ENCODE measurements around the gene PTPRT.

PTPRT gene

DNA sequence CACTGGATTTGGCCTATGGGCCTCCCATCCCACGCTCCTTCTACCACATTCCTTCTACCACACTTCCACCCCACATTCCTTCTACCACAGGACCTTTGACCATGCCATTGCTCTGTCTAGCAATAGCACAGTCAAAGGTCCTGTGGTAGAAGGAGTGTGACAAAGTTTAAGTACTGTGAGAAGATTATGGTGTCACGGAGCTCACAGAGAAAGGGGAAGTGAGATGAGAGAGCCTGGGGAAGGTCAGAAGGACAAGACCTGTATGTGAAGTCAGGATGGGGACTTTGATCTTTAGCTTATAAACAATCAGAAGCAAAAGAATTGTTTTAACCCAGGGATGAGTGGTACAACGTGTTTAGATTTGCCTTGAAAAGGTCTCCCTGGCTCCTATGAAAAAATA lies 1003.4 kb downstream of the PTPRT start:
- intact Hi-C loops (cut with DNase I), result no loop called here
- no peak for DNase-seq

DNA sequence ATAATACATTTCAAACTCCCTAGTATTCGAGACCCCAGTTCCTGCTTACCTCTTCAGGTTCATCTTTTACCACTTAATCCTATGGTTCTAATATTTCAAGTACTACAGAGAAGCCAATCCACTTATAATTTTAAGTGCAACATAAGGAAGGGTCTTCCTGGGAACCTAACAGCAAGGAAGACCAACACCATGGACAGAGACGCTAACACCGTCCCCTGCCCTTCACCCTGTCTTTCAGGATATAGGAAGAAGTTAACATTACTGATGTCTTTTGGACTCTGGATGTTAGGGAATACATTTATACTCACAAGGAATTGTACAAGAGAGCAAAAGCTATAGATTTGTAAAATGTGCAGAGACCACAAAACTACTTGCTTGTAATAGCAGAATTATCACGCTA lies 1006.6 kb downstream of the PTPRT start:
- DNase-seq, result no peak
- intact Hi-C loops (cut with DNase I), result no loop called here

DNA sequence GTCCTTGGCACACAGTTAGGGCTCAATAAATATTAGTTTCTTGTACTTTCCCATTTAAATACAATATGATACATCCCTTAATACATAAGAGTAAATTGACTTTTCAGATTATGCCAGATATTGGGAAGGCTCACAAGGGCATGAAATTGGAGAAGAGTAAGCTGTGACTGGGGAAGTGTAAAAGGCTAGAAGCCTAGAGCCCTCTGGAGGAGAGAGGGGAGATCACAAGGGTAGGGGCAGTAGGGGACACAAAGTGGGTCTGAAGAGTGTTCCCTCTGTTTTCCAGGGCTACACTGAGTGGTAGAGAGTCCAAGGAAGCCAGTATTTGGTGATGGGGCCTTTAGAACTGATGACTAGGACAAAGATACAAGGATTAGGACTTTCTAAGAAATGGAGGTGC lies 1008.6 kb downstream of the PTPRT start:
- intact Hi-C loops (cut with DNase I), result no loop called here
- DNase-seq, result no peak

DNA sequence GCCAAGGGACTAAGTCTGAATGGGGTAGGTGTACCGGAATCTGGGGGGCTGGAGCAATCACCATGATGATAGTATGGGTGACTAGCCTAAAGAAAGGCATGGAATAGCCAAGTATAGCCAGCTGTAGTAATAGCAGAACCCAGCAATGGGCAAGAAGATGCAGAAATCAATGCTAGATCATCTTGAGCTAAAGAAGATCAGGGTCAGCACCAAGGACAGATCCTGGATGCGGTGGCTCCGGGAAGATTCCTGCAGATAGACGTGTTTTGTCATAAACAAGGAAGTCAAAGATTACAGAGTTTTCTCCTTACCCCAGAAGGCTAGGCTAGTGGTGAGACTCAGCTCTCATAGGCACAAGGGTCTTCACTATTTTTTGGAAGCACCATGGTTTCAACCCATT lies 1009.9 kb downstream of the PTPRT start:
- DNase-seq, result no peak
- intact Hi-C loops (cut with DNase I), result no loop called here

DNA sequence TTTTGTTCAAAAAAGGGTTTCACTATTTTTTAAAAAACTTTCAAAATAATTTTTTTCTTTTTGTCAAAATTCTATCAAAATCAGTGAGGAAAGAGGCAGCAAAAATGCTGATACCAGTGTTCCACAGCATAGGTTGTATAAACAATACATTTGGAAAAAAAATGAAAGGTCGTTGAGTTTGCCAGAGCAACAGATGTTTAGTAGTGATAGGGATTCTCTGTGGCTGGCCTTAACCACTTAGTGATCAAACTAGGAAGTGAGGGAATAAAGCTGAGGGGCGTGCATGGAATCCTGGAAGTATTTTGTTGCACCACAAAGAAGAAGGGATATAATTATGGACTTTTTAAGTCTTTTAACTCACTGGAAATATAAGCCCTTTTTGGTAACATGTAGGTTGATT lies 1016.3 kb downstream of the PTPRT start:
- intact Hi-C loops (cut with DNase I), result no loop called here
- no peak for DNase-seq

DNA sequence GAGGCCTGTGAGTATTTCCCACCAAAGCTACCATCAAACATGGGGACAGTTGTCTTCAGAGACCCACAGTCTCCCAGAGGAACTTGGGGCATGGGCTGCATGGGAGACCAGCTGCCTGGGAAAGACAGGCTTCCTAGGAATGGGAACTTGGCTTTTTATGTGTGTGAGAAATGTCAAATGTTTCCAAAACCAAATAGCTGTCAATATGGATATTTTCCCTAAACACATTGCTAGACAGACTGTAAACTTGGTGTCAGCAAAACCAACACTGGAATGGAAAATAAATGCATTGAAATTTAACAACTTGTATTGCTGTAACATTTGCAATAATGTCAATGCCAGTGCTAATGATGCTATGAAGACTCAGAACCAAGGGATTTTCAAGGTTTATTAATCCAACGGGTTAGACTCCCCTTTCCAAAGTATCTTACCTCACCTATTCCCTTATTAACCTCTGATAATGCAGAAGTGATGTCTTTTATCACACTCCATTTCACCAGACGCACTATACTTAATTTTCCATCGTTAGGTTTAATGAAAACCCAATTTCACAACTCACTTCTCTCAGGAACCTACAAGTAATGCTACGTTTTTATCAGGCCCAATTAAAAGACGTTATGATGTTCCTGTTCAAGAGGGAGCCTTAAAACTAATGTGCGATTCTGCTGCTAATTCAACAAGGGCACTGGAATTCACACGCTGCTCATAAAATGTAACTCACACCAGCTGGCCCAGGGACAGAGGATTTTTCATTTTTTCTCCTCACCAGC lies 1025.4 kb downstream of the PTPRT start:
- DNase-seq, result no peak
- intact Hi-C loops (cut with DNase I), result no loop called here

DNA sequence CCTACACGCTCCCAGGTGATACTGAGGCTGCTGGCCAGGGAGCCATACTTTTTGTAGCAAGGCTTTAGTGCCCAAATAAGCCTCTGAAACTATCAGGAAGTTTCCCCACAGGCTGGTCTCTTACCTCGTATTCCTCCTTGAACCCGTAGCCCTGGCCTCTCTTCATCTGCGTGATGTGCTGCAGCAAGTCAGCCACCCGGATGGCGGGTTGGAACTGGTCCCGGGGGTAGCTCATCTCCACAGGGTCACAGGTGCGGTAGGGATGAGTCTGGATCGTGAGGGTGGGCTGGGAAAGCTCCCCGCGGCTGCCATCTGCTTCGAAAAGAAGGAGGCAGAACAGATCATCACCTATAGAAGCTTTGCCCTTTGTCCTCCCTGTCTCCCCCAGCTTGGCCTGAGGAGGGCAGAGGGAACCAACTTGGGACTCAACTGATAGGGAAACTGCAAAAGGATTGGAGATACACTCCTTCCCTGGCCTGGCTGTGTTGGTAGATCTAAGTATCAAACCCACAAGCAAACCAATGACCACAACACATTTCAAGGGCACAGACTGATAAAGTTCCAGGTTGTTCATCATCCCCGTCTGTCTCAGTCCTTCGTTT lies 1028.4 kb downstream of the PTPRT start:
- DNase-seq, result no peak
- intact Hi-C loops (cut with DNase I), result no loop called here

DNA sequence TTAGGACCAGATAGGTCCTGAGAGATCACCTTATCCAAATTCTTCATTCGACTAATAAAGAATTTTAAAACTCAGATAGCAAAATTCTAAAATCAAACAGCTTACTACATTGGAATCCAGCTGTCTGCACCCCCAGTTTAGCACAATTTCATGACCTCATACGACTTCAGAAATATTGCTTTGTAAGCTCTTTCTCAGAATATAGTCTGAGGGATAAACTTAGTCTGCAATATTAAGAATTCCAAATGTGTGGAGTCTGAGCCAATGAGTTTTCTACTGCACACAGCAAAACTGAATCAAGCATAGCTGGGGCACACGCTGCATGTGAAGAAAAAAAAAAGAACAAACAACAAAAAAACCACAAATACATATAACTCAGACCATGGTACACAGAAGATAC lies 1029.9 kb downstream of the PTPRT start:
- intact Hi-C loops (cut with DNase I), result no loop called here
- DNase-seq, result no peak

DNA sequence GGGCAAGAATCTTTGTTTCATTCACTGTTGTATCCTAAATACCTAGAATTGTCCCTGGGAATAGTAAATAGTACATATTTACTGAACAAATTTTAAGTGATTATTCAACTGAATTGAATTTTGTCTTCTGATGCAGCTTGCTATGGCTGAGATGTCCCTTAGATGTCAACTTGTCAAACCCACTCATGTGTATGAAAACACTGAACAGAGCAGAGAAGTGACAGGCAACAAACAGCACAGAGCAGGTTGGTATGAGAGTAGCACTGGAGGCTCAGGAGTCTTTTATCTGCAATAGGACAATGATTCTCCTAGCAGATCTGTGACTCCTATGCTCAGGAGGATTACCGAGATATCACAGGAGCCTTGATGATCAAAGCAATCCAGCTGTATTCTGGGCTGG lies 1031.4 kb downstream of the PTPRT start:
- intact Hi-C loops (cut with DNase I), result no loop called here

DNA sequence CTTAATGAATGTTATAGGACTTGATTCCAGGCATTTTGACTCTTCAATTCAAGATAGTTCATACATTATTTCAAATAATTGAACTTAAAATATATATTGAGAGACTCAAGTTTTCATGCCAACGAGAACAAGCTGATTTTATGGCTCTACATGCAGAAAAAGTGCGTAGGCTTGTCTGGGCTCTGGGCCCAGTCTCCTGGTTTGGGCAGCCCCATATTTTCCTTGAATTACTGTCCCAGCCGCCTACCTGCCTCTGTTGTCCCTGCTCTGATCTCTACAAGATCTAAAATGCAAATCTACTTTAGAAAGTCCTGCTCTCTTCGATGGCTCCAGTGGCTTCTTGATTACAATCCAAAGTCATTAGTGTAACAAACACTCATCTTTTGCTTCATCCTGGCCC lies 1034.1 kb downstream of the PTPRT start:
- DNase-seq, result no peak
- intact Hi-C loops (cut with DNase I), result no loop called here

More for the DNA sequence above, 1031.4 kb downstream of the PTPRT start:
- no peak for DNase-seq

DNA sequence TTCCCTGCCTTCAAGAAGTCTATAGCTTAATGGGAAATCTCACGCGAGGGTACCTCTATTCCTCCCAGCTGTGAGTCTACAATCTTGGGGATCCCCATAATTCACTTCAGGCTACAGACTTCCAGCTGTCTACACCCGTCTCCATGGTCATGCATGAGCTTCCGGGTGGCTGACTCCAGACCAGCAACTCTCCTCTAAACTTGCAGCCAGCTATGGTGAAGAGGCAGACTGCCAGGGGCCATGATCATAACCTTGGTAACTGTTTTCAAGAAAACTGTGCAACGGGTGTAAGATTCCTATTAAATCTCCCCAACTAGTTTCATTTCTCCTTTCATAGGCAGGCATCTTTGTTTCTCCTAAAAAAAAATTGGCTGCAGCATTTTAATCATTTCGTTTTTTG lies 1037.1 kb downstream of the PTPRT start:
- intact Hi-C loops (cut with DNase I), result no loop called here
- DNase-seq, result peak in 14 of 42 donors; percentile 11 to 51 (median 22)

DNA sequence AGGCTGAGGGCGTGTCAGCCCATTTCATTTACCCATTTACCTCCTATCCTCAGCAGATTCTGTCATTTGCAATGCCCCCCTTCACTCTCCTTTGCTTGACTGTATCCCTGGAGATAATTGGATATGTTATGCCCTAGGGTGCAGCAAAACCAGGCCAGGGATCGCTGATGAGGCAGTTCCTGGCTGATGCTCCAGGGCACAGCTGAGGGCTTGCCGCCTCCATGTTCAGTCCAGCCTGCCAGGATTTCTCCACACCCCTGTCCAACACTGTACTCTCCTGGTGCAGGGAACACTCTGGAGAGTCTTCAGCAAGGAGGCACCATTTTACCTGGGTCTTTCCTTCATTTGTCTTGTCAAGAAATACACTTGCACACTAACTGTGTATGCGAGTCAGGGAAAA lies 1039.5 kb downstream of the PTPRT start:
- intact Hi-C loops (cut with DNase I), result no loop called here
- DNase-seq, result no peak

DNA sequence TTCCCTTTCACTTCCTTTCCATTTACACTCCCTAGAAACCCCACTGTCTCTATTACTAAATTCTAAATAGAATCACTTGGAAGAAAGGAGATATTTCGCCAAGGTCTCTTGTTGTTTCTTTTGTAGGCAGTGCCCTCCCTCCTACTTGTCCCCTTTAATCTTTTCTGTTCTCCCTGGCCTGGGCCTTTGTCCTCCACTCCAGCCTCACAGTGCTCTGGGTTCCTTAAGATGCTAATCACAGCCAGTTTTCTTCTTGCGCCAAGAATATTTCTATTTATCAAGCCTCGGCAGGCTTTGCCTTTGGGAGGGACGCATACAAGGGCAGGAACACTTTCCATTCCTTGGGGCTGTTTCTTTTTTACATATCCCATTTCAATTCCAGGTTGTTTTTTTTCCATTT lies 1051.0 kb downstream of the PTPRT start:
- intact Hi-C loops (cut with DNase I), result no loop called here
- DNase-seq, result peak in 15 of 42 donors; percentile 11 to 62 (median 27)

DNA sequence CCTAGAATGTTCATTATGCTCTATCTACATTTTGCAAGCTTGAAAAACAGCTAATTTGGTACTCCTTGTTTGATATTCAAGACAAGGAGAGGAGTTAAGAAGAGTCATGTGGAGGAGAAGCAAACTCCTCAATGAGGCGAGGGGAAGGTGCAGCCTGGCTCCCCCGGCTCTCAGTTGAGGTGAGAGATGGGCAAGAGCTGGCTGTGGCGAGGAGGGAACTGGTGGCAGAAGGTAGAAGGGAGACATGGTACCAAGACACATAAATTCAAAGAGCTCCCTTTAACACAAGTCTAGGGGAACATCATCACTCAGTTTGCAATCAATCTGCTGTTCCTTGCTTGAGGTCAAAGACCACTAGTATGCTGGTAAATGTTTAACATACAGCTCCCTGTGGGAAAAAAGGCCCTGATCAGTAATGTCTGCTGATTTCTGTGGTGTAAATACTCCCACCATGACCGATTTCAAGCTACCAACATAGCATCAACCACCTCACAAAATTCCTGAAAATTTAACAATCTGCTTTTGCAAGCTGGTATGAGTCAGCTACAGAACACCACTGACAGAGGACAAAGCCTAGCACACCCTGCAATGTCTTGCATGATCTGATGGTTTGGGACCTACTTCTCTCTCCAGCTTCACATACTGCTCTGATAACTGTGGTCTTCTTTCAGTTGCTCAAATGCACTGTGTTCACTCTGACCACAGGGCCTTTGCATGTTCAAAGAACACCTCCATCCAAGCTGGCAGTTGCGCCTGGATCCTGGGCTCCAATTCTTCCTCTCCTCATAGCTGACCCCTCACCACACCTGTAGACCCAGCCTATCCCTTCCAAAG lies 1055.2 kb downstream of the PTPRT start:
- DNase-seq, result no peak
- intact Hi-C loops (cut with DNase I), result no loop called here

DNA sequence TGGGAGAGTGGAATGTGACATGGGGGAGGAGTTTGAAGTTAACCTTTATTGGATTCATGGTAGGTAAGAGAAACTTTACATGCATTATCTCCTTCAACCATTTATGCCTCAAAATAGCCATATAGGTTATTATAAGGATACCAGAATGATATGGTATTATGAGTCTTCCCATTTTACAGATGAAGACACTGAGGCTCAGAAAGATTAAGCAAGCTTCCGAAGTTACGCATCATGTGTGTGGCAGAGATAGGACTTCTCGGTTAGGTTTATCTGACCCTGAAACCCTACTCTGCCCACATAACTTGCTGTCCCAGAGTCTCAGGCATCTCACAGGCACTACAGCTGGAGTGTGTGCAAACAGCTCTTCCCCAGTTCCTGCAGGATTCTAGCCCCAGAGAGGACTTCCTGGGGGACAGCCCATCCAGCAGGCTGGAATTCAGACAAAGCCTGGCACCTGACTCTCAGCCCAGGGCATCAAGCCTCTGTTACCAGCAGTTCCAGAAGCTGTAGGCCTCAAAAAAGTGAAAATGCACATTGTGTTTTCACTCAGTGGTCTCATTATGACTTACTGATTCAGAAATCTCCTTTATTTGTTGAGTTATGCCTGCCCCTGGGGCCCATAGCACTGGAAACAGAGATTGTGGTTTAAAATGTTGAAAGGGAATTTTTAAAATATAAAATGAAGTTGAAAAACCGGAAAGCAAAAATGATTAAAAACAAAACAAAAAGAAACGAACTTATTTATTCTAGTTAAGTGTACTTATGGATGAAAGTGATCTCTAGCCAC lies 1058.7 kb downstream of the PTPRT start:
- DNase-seq, result no peak
- intact Hi-C loops (cut with DNase I), result no loop called here

DNA sequence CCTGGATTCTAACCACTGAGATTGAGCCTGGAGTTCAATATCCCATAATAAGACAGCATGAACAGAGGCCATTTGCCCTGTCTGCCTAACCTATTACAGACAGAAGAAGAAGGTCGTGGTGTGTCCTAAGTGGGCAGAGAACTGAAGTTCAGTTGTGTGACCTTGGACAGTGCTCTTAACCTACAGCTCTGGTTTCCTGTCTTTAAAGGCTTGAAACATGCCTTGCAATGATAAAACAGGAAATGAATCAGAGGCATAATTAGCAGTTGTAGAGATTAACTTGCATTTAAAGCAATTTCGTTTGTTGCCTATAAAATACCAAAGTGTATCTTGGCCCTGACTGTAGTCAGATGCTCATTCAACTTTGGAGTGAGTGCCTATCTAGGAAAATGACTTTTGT lies 1064.3 kb downstream of the PTPRT start:
- DNase-seq, result no peak
- intact Hi-C loops (cut with DNase I), result no loop called here

DNA sequence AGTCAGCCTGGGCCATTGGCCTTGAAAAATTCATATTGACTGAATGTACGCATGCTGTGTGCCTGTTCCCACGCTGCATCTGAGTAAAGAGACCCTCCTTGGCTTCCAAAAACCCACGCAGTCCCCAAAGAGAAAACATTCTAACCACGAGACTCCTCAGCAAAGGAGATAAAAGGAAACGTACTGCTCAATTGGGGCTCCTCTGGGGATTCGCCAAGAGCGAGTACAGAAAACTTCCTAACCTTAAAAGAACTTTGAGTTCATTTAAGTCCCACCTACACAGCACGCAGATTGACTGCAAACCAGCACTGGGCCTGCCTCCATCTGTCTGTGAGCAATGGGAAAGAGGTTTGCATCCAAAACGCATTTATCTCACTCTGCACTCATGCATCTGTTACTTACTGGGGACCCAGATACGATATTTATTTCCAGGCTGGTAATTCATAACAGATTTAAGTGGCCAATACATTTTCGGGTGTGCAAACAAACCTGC lies 1065.7 kb downstream of the PTPRT start:
- intact Hi-C loops (cut with DNase I), result no loop called here
- peak in 9 of 42 donors; percentile 11 to 46 (median 25) for DNase-seq

DNA sequence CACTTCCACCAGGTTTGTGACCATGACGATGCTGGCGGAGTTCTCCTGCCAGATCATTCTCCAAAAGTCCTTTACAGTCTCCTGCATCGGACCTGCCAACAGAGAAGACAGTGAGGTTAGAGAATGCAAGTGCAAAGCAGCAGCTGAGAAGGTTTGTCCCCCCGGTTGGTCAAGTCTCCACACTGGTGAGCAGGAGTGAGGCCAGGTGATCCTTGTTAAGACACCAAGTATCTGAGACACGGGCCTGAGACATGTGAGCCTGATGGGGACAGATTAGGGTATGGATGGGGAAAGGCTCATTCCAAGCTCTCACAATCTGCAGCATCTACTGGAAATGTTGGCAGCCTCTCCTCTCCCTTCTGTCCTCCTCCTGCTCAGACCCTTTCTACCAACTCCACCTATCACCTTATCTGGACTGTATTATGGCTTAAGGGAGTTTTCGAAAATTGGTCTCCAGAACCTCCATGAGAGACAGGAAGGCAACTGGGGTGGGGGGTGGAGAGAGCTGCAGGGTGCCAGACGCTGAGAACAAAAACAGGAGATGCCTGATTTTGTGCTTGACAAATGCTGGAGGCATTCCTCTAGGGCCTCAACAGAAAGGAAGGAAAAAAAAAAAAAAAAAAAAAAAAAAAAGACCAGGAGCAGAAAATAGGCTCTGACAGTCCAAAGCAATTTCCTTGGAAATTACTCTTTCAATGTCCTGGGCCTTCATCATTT lies 1071.1 kb downstream of the PTPRT start:
- DNase-seq, result no peak
- intact Hi-C loops (cut with DNase I), result no loop called here

DNA sequence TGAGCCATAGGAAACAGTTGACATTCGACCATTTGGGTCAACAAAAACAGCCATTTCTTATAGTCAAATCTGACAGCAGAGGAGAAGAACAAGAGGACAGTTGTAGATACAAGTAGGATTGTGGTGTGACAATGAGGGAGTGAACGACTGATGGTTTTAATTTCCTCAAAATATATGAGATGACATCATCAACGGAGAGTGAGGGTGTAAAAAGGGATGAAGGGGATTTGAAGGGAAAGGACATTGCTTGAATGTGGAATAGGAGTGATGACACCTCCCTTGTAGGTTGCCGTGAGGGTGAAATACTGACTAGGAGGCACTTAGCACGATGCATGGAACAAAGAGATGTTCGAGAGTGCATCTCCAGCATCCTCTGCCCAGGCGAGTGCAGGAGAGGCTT lies 1071.7 kb downstream of the PTPRT start:
- no peak for DNase-seq
- intact Hi-C loops (cut with DNase I), result no loop called here
